Activated CD4-positive, alpha-beta T cell treated with anti-CD3 and anti-CD28 coated beads, Interleukin-2, amount 10 ng/mL, durations not matched to agents 7 days and 5 days (primary cell): ENCODE results near the gene KRTAP4-8. TPM values are rescaled to one million over a fixed set of nuclear protein-coding genes. Genes with fewer than 3 reads are reported as not detected.
"Not testable (repeated sequence)": the region's sequence is repeated elsewhere in the genome, so short reads cannot be mapped to it uniquely, and the experiment has no call there.

ENCODE experiments used
- CTCF ChIA-PET: fragments of 350-600 bp; sonication (Branson Sonifier 250); formaldehyde crosslinking; loops from one replicate; lab custom pipeline; 2021; ENCODE audit warnings: antibody characterized with exemption; lab: Charles Lee
- POLR2A ChIA-PET: fragments of 350-600 bp; sonication (Branson Sonifier 250); formaldehyde crosslinking; loops from one replicate; lab custom pipeline; 2021; ENCODE audit warnings: antibody characterized with exemption; lab: Charles Lee
- DNase-seq: peaks from one replicate; pipeline ENCODE4 v3.0.0-alpha.2; 2020
- H3K27ac Mint-ChIP-seq: one replicate; pipeline ENCODE4 v1.8.0; 2021; ENCODE audit warnings: mild to moderate bottlenecking, moderate library complexity, mixed read lengths
- H3K27me3 Mint-ChIP-seq: one replicate; pipeline ENCODE4 v1.8.0; 2021; ENCODE audit warnings: mixed read lengths
- H3K36me3 Mint-ChIP-seq: one replicate; pipeline ENCODE4 v1.8.0; 2021; ENCODE audit warnings: low read depth, mixed read lengths
- H3K4me1 Mint-ChIP-seq: one replicate; pipeline ENCODE4 v1.8.0; 2021; ENCODE audit warnings: mixed read lengths
- H3K4me3 Mint-ChIP-seq: one replicate; pipeline ENCODE4 v1.8.0; 2021; ENCODE audit warnings: mild to moderate bottlenecking, moderate library complexity, mixed read lengths
- H3K9me3 Mint-ChIP-seq: one replicate; pipeline ENCODE4 v1.8.0; 2021; ENCODE audit warnings: mixed read lengths
- total RNA-seq, 2 experiments: library from RNA; stranded (reverse); gene quantifications; one replicate each; pipeline ENCODE4 v1.2.3, GENCODE V29; 2021

KRTAP4-8 gene
- total RNA-seq, 2 experiments from 2014 or later, result not detected

DNA sequence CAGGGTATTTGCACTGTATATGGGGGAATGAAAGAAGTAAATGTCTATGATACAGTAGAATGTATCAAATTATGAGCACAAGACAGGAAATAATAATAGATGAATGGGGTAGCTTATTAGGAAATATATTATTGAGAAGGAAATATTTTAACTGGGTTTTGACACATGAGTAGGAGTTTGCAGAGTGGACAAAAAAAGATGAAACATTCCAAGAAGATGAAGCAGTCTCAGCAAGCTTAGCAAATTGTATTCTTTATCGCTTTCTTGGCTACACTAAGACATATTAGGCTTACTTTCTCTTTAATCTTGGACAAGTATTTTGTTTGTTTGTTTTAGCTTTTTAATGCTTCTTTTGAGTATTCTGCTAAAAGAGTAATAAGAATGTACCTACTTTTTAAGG, 6.0 kb upstream of the KRTAP4-8 start:
- Mint-ChIP-seq H3K4me3 (no peak overlapping the region), H3K9me3 (peaks cover 7% of the 10 kb centered on the region), H3K27ac (no peak overlapping the region), H3K36me3 (no peaks in the 10 kb centered on the region), H3K27me3 (peaks cover 8% of the 10 kb centered on the region), H3K4me1 (peaks cover 13% of the 10 kb centered on the region)
- CTCF ChIA-PET, result no interaction called here
- POLR2A ChIA-PET, result no interaction called here
- no peak for DNase-seq

DNA sequence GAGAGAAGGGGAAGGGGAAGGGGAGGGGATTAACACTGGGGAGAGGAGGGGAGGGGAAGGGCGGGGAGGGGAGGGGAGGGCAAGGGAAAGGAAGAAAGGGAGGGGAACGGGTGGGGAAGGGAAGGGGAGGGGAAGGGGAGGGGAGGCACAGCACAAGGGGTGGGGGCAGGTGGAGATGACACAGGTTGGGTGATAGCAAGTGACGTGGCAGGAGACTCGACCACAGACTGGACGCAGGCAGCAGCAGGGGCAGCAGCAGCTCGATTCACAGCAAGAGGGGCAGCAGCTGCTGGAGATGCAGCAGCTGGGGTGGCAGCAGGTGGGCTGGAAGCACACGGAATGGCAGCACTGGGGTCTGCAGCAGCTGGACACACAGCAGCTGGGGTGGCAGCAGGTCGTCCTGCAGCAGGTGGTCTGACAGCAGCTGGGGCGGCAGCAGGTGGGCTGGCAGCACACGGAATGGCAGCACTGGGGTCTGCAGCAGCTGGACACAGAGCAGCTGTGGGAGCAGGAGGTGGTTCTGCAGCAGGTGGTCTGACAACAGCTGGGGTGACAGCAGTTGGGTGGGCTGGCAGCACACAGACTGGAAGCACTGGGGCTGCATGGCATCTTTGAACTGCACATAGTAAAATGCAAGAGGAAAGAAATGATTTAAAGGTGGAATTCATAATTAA, 3.8 kb upstream of the KRTAP4-8 start, which contains the start of gene KRTAP4-16:
Gene KRTAP4-16, minus strand, starts transcription at position 624 of the 674 bp plus-strand sequence. Its CDS starts 0 bp downstream, at position 624.
- no peak within 1 kb of the TSS for H3K4me3 Mint-ChIP-seq
- no peaks in the 10 kb centered on the region for H3K9me3 Mint-ChIP-seq
- peaks cover 2% of the 10 kb centered on the region for H3K27me3 Mint-ChIP-seq
- CTCF ChIA-PET, result no interaction called here
- DNase-seq, result no peak
- peaks cover 3% of the 10 kb centered on the region for H3K4me1 Mint-ChIP-seq
- no peak within 1 kb of the TSS for H3K27ac Mint-ChIP-seq
- no peaks in the 10 kb centered on the region for H3K36me3 Mint-ChIP-seq
- POLR2A ChIA-PET, result no interaction called here

DNA sequence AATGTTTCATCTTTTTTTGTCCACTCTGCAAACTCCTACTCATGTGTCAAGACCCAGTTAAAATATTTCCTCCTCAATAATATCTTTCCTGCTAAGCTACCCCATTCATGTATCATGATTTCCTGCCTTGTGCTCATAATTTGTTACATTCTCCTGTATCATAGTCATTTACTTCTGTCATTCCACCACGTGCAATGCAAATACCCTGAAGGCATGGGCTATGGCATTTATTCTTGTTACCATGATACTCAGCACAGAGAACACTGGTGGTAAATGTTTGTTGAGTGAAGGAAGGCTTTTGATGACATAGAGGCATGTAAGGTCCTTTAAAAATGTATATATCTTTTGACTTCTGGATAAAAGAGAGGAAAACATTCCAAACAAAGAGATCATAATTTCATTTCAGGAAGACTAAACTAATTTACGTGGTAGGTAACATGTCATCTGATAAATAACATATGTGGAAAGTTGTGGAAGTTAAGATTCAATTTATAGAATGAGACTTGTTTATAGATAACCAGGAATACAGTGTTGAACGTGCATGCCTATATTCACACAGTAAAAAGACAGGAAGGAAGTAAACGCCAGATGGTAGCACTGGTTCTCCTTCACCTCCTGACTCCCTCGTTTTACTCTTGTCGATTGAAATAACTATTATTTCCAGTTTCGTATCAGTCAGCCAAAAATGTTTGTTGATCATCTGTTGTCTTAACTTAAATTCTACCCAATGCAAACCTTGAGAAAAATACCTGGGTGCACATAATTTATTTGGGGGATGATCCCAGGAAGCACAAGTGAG, 1.9 kb upstream of the KRTAP4-8 start:
- H3K4me1 Mint-ChIP-seq, H3K36me3 Mint-ChIP-seq, POLR2A ChIA-PET, CTCF ChIA-PET, DNase-seq, H3K27me3 Mint-ChIP-seq, H3K4me3 Mint-ChIP-seq, H3K9me3 Mint-ChIP-seq, H3K27ac Mint-ChIP-seq: not testable (repeated sequence)

- H3K36me3 Mint-ChIP-seq, result no peaks in the 10 kb centered on the region
- H3K27ac Mint-ChIP-seq, result no peak overlapping the region
- no peak overlapping the region for H3K4me3 Mint-ChIP-seq
- no peaks in the 10 kb centered on the region for H3K9me3 Mint-ChIP-seq
- H3K4me1 Mint-ChIP-seq, result peaks cover 3% of the 10 kb centered on the region
- H3K27me3 Mint-ChIP-seq, result peaks cover 2% of the 10 kb centered on the region
- CTCF ChIA-PET, result no interaction called here
- no peak for DNase-seq
- POLR2A ChIA-PET, result no interaction called here
These were observed 539 bp upstream of the KRTAP4-8 start for GRCh38 chr17:41098481-41098880.

DNA sequence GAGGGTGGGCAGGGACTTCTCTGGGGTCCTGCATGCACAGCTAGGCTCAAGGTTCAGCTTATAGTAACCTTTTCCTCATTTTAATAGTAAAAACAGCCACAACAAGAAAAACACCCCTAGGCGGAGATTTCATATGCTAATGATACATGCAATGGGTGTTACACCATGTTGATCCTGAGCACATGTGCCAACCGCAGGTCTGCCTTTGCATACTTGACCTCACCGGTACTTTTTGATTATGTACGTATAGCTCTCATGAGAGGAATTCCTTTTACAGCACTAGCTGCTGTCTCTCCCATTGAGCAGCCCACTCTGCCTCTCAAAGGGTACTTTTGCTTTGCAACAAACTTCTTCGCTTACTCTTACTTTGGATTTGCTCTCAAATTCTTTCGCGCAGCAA, 1.9 kb downstream of the KRTAP4-8 start:
- H3K27ac Mint-ChIP-seq, result no peak overlapping the region
- H3K27me3 Mint-ChIP-seq, result peaks cover 2% of the 10 kb centered on the region
- H3K9me3 Mint-ChIP-seq, result peaks cover 3% of the 10 kb centered on the region
- POLR2A ChIA-PET, result no interaction called here
- no peaks in the 10 kb centered on the region for H3K36me3 Mint-ChIP-seq
- no peak overlapping the region for H3K4me3 Mint-ChIP-seq
- DNase-seq, result no peak
- CTCF ChIA-PET, result no interaction called here
- H3K4me1 Mint-ChIP-seq, result peaks cover 3% of the 10 kb centered on the region

GRCh38 chr17:41088760-41089352, 9.1 kb downstream of the KRTAP4-8 start:
- H3K27ac Mint-ChIP-seq, H3K36me3 Mint-ChIP-seq, DNase-seq, CTCF ChIA-PET, H3K4me1 Mint-ChIP-seq, POLR2A ChIA-PET, H3K4me3 Mint-ChIP-seq, H3K9me3 Mint-ChIP-seq, H3K27me3 Mint-ChIP-seq: not testable (repeated sequence)

- H3K27ac Mint-ChIP-seq, H3K9me3 Mint-ChIP-seq, H3K36me3 Mint-ChIP-seq, H3K4me3 Mint-ChIP-seq, POLR2A ChIA-PET, DNase-seq, CTCF ChIA-PET, H3K27me3 Mint-ChIP-seq, H3K4me1 Mint-ChIP-seq: not testable (repeated sequence)
These were observed 13.7 kb downstream of the KRTAP4-8 start, which contains the start of gene KRTAP4-7 for GRCh38 chr17:41084100-41084856. Gene KRTAP4-7 (plus strand): TSS chr17:41084150. CDS start chr17:41084207, 57 bp downstream.

DNA sequence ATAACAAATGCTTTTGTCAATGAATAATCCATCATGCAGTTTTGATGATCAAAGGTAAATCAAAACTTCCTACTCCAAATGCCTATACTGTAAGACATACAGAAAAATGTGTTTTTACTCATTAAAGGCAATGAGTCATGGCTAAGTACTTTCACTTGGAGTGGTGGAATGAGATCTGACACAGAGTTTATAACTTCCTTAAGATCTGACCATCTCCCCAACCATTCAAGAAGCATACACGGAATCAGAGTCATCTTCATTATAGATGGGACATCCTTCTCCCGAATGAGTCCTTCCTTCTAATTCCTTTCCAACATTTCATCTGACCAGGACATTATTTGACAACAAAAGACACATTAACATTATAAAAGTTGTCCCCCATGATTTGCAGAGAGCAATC, 14.5 kb downstream of the KRTAP4-8 start:
- CTCF ChIA-PET, H3K4me1 Mint-ChIP-seq, H3K27me3 Mint-ChIP-seq, H3K27ac Mint-ChIP-seq, POLR2A ChIA-PET, DNase-seq, H3K9me3 Mint-ChIP-seq, H3K4me3 Mint-ChIP-seq, H3K36me3 Mint-ChIP-seq: not testable (repeated sequence)

DNA sequence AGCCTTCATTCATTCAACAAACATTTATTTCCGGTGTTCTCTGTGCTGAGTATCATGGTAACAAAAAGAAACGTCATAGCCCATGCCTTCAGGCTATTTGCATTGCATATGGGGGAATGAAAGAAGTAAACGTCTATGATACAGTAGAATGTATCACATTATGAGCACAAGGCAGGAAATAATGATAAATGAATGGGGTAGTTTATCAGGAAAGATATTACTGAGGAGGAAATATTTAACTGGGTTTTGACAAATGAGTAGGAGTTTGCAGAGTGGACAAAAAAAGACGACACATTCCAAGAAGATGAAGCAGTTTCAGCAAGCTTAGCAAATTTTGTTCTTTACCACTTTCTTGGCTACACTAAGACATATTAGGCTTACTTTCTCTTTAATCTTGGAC, 15.3 kb downstream of the KRTAP4-8 start:
- CTCF ChIA-PET, result no interaction called here
- no peak for DNase-seq
- POLR2A ChIA-PET, result no interaction called here

GRCh38 chr17:41076788-41077187, 21.2 kb downstream of the KRTAP4-8 start:
- DNase-seq, result no peak
- no peak overlapping the region for H3K27ac Mint-ChIP-seq
- no peaks in the 10 kb centered on the region for H3K36me3 Mint-ChIP-seq
- no peaks in the 10 kb centered on the region for H3K9me3 Mint-ChIP-seq
- H3K4me3 Mint-ChIP-seq, result no peak overlapping the region
- ChIA-PET CTCF (no interaction called here), POLR2A (no interaction called here)
- no peaks in the 10 kb centered on the region for H3K4me1 Mint-ChIP-seq
- peaks cover 20% of the 10 kb centered on the region for H3K27me3 Mint-ChIP-seq

More for the DNA sequence above, 15.3 kb downstream of the KRTAP4-8 start:
- no peaks in the 10 kb centered on the region for H3K4me1 Mint-ChIP-seq
- no peak overlapping the region for H3K4me3 Mint-ChIP-seq
- H3K27me3 Mint-ChIP-seq, result peaks cover 10% of the 10 kb centered on the region
- H3K36me3 Mint-ChIP-seq, result no peaks in the 10 kb centered on the region
- H3K9me3 Mint-ChIP-seq, result no peaks in the 10 kb centered on the region
- no peak overlapping the region for H3K27ac Mint-ChIP-seq

DNA sequence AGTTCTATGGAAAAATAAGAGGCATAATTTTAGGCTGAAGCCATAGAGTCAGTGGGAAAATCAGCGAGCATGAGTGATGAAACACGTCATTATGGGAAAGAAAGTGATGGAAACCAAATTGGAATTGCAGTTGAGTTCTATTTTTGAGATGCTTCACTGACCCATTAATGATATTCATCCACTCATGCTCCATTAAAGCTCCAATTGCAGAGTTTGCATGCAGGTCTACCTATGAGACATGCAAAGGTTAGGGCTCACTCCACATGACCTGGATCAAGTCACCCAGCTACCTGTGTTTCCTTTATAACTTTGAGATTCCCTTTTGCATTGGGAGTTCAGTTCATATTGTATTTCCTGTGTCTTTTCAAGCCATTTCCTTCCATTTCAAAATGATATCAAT, 24.3 kb downstream of the KRTAP4-8 start:
- Mint-ChIP-seq H3K36me3 (no peaks in the 10 kb centered on the region), H3K27me3 (peaks cover 19% of the 10 kb centered on the region), H3K4me1 (no peaks in the 10 kb centered on the region), H3K9me3 (no peaks in the 10 kb centered on the region), H3K4me3 (no peak overlapping the region), H3K27ac (no peak overlapping the region)
- ChIA-PET POLR2A (no interaction called here), CTCF (no interaction called here)
- DNase-seq, result no peak

DNA sequence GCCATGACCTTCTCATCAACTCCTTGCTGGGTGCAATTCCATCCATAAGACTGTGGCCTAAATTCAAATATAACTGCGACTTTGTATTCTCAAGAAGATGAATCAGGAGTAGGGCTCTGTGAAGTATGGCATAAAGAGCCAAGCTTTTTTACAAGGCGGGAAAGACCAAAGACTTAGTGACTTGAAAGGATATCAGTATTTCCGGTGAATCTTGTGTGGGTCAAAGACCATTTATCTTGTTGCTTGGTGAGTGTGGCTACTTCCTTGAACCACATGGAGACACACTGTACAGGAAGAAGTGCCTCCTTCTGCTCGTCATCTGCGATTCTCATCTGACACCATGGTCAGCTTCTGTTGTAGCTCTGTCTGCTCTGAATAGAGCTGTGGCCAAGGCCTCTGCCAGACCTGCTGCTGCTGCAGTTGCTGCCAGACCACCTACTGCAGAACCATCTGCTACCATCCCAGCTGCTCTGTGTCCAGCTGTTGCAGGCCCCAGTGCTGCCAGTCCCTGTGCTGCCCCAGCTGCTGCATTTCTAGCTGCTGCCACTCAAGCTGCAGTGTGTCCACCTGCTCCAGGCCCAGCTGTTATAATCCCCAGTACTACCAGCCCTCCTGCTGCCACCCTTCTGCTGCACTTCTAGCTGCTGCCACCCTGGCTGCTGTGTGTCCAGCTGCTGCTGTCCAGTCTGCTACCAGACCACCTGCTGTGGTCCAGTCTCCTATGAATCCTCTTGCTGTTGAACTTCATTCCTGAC, 26.2 kb downstream of the KRTAP4-8 start:
- ChIA-PET POLR2A (no interaction called here), CTCF (no interaction called here)
- DNase-seq, result no peak

More for the DNA sequence above, 26.2 kb downstream of the KRTAP4-8 start:
- H3K36me3 Mint-ChIP-seq, result no peaks in the 10 kb centered on the region
- peaks cover 15% of the 10 kb centered on the region for H3K27me3 Mint-ChIP-seq
- no peaks in the 10 kb centered on the region for H3K9me3 Mint-ChIP-seq
- H3K4me3 Mint-ChIP-seq, result no peak overlapping the region
- H3K4me1 Mint-ChIP-seq, result no peaks in the 10 kb centered on the region
- H3K27ac Mint-ChIP-seq, result no peak overlapping the region
